ENCODE data around the gene CEP170B.
"Not testable (repeated sequence)": the region's sequence is repeated elsewhere in the genome, so short reads cannot be mapped to it uniquely, and the experiment has no call there.

GRCh38 chr14:104904650-104905578, 39.8 kb downstream of the CEP170B start:
- TF ChIP-seq CTCF (conservative IDR thresholded peaks at IDR 0.05; ENCODE audit: low read length); EZH2phosphoT487 (IDR thresholded peaks at IDR 0.05; ENCODE audit: borderline replicate concordance): not testable (repeated sequence)

All from Loucy (cell line).